HG02623 (cell line): ENCODE measurements around the gene UGT8.

Experiments used
- ATAC-seq: cut with Tn5 transposase; IDR thresholded peaks from one replicate; pipeline ENCODE4 v1.9.1; 2021; ENCODE audit warnings: moderate library complexity; ENCODE audit not compliant: unreplicated experiment

Gene UGT8

GRCh38 chr4:114677346-114677979 is 78.9 kb downstream of the UGT8 start:
- no peak for ATAC-seq

GRCh38 chr4:114684462-114684861 is 85.9 kb downstream of the UGT8 start:
- no peak for ATAC-seq

- no peak for ATAC-seq
Measured at GRCh38 chr4:114688059-114688458, 89.5 kb downstream of the UGT8 start.

GRCh38 chr4:114690571-114690970 is 92.0 kb downstream of the UGT8 start:
- ATAC-seq, result no peak

GRCh38 chr4:114691865-114692264 is 93.3 kb downstream of the UGT8 start:
- peak; percentile 94 for ATAC-seq

GRCh38 chr4:114692958-114693357 is 94.4 kb downstream of the UGT8 start:
- ATAC-seq, result no peak

- peak; percentile 37 for ATAC-seq
Measured at GRCh38 chr4:114694770-114695169, 96.2 kb downstream of the UGT8 start.

- no peak for ATAC-seq
Measured at GRCh38 chr4:114698231-114698630, 99.6 kb downstream of the UGT8 start.

GRCh38 chr4:114701491-114701890 is 102.9 kb downstream of the UGT8 start:
- ATAC-seq, result no peak

- no peak for ATAC-seq
Measured at GRCh38 chr4:114717432-114717831, 118.8 kb downstream of the UGT8 start.

GRCh38 chr4:114725066-114725465 is 126.5 kb downstream of the UGT8 start:
- no peak for ATAC-seq

GRCh38 chr4:114727461-114727860 is 128.9 kb downstream of the UGT8 start:
- ATAC-seq, result no peak
